ENCODE measurements around the gene CCDC6. TPM values are rescaled to one million over a fixed set of nuclear protein-coding genes. Genes with fewer than 3 reads are reported as not detected.
A peak's percentile ranks its signal among the peaks of the same experiment; 100 is the strongest.

Gene CCDC6
- total RNA-seq, 3 donors from 2014 or later (not counting 1 experiment from before 2014, with no cell fraction given): 19.7 to 23.4 (median 20.8) TPM

DNA sequence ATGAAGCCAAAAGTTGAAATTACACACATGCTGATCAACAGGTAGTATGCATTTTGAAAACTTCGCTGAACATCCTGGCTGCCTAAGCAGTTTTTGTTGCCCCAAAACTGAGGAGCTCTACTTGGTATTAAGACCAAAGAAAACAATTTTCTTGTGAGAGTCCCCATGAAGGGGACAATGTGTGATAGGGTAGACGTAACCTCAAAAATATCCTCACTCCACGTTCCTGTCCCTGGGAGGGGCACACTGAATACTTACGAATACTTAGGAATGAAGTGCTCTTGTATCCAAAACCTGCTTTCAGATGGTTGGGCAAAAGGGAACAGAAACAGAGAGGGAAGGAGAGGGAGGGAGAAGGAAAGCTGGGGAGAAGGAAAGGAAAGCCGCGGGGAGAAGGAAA lies 24.7 kb downstream of the CCDC6 start:
- Histone ChIP-seq H3K36me3 (ENCODE audit: control insufficient read depth, insufficient read depth, low read length) (no peaks in the 10 kb centered on the region), H3K4me1 (ENCODE audit: control insufficient read depth, insufficient read depth, low read length) (peaks cover 30% of the 10 kb centered on the region), H3K4me3 (ENCODE audit: low read length) (no peak overlapping the region), H3K27ac (ENCODE audit: low read length) (no peak overlapping the region), H3K27me3 (ENCODE audit: control insufficient read depth, insufficient read depth, low read length) (no peaks in the 10 kb centered on the region), H3K9me3 (ENCODE audit: control insufficient read depth, insufficient read depth, low read length) (no peaks in the 10 kb centered on the region)
- ATAC-seq (no peak), DNase-seq (no peak)
- no peak overlapping the region for H3K4me3 Mint-ChIP-seq
- H3K27ac Mint-ChIP-seq: peak overlapping the region; percentile 73 to 80
- intact Hi-C loops (cut with micrococcal nuclease): loop anchor here (1.0 kb wide), 1 partner anchor 26 kb away; no protein-coding TSS in a partner anchor
- 73% methylated on average over 4 of the region's 6 CpGs for WGBS (ENCODE audit: insufficient coverage)
- TF ChIP-seq, protein P1, sequence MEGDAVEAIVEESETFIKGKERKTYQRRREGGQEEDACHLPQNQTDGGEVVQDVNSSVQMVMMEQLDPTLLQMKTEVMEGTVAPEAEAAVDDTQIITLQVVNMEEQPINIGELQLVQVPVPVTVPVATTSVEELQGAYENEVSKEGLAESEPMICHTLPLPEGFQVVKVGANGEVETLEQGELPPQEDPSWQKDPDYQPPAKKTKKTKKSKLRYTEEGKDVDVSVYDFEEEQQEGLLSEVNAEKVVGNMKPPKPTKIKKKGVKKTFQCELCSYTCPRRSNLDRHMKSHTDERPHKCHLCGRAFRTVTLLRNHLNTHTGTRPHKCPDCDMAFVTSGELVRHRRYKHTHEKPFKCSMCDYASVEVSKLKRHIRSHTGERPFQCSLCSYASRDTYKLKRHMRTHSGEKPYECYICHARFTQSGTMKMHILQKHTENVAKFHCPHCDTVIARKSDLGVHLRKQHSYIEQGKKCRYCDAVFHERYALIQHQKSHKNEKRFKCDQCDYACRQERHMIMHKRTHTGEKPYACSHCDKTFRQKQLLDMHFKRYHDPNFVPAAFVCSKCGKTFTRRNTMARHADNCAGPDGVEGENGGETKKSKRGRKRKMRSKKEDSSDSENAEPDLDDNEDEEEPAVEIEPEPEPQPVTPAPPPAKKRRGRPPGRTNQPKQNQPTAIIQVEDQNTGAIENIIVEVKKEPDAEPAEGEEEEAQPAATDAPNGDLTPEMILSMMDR (IDR thresholded peaks at IDR 0.05): no peak
- peaks cover 80 to 81% of the 10 kb centered on the region in 2 donors for H3K4me1 Mint-ChIP-seq
- no peaks in the 10 kb centered on the region for H3K27me3 Mint-ChIP-seq (ENCODE audit: low read depth in 2 of 2)
- no peaks in the 10 kb centered on the region for H3K36me3 Mint-ChIP-seq
- no peaks in the 10 kb centered on the region for H3K9me3 Mint-ChIP-seq

DNA sequence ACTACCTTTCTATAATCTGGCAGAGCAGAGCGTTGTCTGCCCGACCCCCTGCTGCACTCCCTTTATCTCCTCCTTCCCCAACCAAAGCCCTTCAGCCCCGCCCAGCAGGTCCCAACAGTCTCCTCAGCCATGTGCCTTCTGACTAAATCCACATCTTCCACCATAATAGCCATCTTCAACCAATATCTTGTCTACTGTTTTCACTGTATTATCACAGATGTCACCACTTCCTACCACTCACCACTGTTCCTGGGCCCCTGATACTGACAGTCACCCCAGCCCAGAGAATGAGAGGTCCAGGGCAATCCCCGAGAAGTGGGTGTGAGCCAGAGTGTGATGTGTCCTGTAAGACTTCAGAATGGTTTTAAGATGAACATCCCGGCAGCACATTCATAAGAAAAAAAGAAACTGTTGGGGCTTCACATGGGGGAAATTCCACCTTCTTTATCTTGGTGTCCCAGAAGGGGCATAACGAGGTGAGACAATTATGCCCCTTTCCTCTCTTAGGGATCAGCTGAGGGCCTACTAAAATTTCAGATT lies 25.3 kb downstream of the CCDC6 start:
- H3K4me3 ChIP-seq (ENCODE audit: low read length): no peak overlapping the region
- H3K36me3 Mint-ChIP-seq: no peaks in the 10 kb centered on the region

DNA sequence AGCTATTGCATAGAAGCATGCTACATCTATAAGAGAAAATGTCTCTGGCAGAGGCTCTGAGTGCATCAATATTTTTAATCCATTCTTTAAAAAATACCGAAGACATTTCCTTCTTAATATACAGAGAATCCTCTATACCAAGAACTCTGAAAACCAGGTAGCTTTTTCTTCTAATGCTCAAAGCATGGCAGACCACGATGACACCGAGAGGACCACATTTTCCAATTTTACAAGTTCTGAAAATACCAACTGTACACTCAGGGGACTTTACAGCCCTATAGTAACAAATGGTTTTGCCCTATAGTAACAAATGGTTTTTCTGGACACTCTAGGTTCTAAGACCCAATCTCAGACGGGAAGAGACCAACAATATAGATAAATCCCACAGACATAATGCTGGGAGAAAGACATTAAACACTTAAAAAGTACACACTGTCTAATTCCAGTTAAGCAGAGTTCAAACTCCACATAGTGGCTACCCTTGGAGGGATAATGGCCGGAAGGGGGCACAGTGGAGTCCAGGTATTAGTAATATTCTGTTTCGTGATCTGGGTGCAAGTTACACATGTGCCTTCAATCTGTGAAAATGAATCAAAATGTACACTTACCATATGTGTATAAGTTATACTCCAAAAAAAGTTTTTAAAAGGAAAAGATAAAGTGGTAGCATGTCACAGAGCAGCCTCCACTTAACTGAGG lies 26.2 kb downstream of the CCDC6 start:
- DNase-seq (no peak), ATAC-seq (no peak)
- no peaks in the 10 kb centered on the region for H3K27me3 Mint-ChIP-seq (ENCODE audit: low read depth in 2 of 2)
- no peaks in the 10 kb centered on the region for H3K36me3 ChIP-seq (ENCODE audit: control insufficient read depth, insufficient read depth, low read length)
- H3K9me3 ChIP-seq (ENCODE audit: control insufficient read depth, insufficient read depth, low read length): no peaks in the 10 kb centered on the region
- H3K4me1 ChIP-seq (ENCODE audit: control insufficient read depth, insufficient read depth, low read length): peaks cover 25% of the 10 kb centered on the region
- H3K27ac ChIP-seq (ENCODE audit: low read length): no peak overlapping the region
- 34% methylated on average over 4 of the region's 6 CpGs for WGBS (ENCODE audit: insufficient coverage)
- TF ChIP-seq, protein P1 (IDR thresholded peaks at IDR 0.05): no peak
- peaks cover 68 to 72% of the 10 kb centered on the region in 2 donors for H3K4me1 Mint-ChIP-seq
- no peak overlapping the region for H3K4me3 ChIP-seq (ENCODE audit: low read length)
- peak overlapping the region; percentile 73 to 80 for H3K27ac Mint-ChIP-seq
- no peaks in the 10 kb centered on the region for H3K27me3 ChIP-seq (ENCODE audit: control insufficient read depth, insufficient read depth, low read length)
- H3K9me3 Mint-ChIP-seq: no peaks in the 10 kb centered on the region
- intact Hi-C loops (cut with micrococcal nuclease): no loop called here
- peak overlapping the region; percentile 56 for H3K4me3 Mint-ChIP-seq
- no peaks in the 10 kb centered on the region for H3K36me3 Mint-ChIP-seq

More for the DNA sequence above, 25.3 kb downstream of the CCDC6 start:
- Histone ChIP-seq H3K4me1 (ENCODE audit: control insufficient read depth, insufficient read depth, low read length) (peaks cover 30% of the 10 kb centered on the region), H3K27ac (ENCODE audit: low read length) (no peak overlapping the region), H3K36me3 (ENCODE audit: control insufficient read depth, insufficient read depth, low read length) (no peaks in the 10 kb centered on the region), H3K9me3 (ENCODE audit: control insufficient read depth, insufficient read depth, low read length) (no peaks in the 10 kb centered on the region), H3K27me3 (ENCODE audit: control insufficient read depth, insufficient read depth, low read length) (no peaks in the 10 kb centered on the region)
- Mint-ChIP-seq H3K27me3 (ENCODE audit: low read depth in 2 of 2) (no peaks in the 10 kb centered on the region), H3K9me3 (no peaks in the 10 kb centered on the region), H3K4me1 (peaks cover 74 to 75% of the 10 kb centered on the region in 2 donors), H3K27ac (peak overlapping the region; percentile 73 to 80), H3K4me3 (peak overlapping the region; percentile 49)
- WGBS (ENCODE audit: insufficient coverage): 42% methylated on average over 5 of the region's 6 CpGs
- ATAC-seq (peak; percentile 80 to 97 (median 93)), DNase-seq (peak; percentile 45 to 68)
- intact Hi-C loops (cut with micrococcal nuclease): loop anchor here (1.0 kb wide), 1 partner anchor 26 kb away; no protein-coding TSS in a partner anchor
- TF ChIP-seq, protein P1 (IDR thresholded peaks at IDR 0.05): no peak

Data from natural killer cell (primary cell).